ENCODE data around the gene ADRB2.

ADRB2 gene

GRCh38 chr5:148805326-148806290, 20.8 kb upstream of the ADRB2 start:
- DNase-seq (ENCODE audit: low spot score): no peak

GRCh38 chr5:148806520-148806931, 19.9 kb upstream of the ADRB2 start:
- no peak for DNase-seq (ENCODE audit: low spot score)

- DNase-seq (ENCODE audit: low spot score): no peak
Observed at GRCh38 chr5:148807851-148808250, 18.6 kb upstream of the ADRB2 start.

GRCh38 chr5:148808864-148809642, 17.4 kb upstream of the ADRB2 start:
- no peak for DNase-seq (ENCODE audit: low spot score)

GRCh38 chr5:148809781-148810524, 16.5 kb upstream of the ADRB2 start:
- DNase-seq (ENCODE audit: low spot score): no peak

GRCh38 chr5:148810823-148811222, 15.6 kb upstream of the ADRB2 start:
- DNase-seq (ENCODE audit: low spot score): no peak

GRCh38 chr5:148811756-148812155, 14.7 kb upstream of the ADRB2 start:
- no peak for DNase-seq (ENCODE audit: low spot score)

- DNase-seq (ENCODE audit: low spot score): no peak
Observed at GRCh38 chr5:148815086-148815485, 11.3 kb upstream of the ADRB2 start.

- no peak for DNase-seq (ENCODE audit: low spot score)
Observed at GRCh38 chr5:148815578-148815977, 10.8 kb upstream of the ADRB2 start.

- DNase-seq (ENCODE audit: low spot score): no peak
Observed at GRCh38 chr5:148816357-148816756, 10.1 kb upstream of the ADRB2 start.

- DNase-seq (ENCODE audit: low spot score): no peak
Observed at GRCh38 chr5:148816782-148817181, 9.6 kb upstream of the ADRB2 start.

- no peak for DNase-seq (ENCODE audit: low spot score)
Observed at GRCh38 chr5:148817606-148818005, 8.8 kb upstream of the ADRB2 start.

- no peak for DNase-seq (ENCODE audit: low spot score)
Observed at GRCh38 chr5:148820461-148821395, 5.7 kb upstream of the ADRB2 start.

GRCh38 chr5:148823871-148824270, 2.5 kb upstream of the ADRB2 start:
- no peak for DNase-seq (ENCODE audit: low spot score)

- no peak for DNase-seq (ENCODE audit: low spot score)
Observed at GRCh38 chr5:148825716-148826052, 727 bp upstream of the ADRB2 start.

GRCh38 chr5:148826739-148827070, 294 bp downstream of the ADRB2 start:
- no peak for DNase-seq (ENCODE audit: low spot score)

- DNase-seq (ENCODE audit: low spot score): no peak
Observed at GRCh38 chr5:148827723-148828122, 1.3 kb downstream of the ADRB2 start.

- no peak for DNase-seq (ENCODE audit: low spot score)
Observed at GRCh38 chr5:148828511-148829247, 2.3 kb downstream of the ADRB2 start.

GRCh38 chr5:148829248-148829594, 2.8 kb downstream of the ADRB2 start:
- DNase-seq (ENCODE audit: low spot score): no peak

GRCh38 chr5:148829734-148830133, 3.3 kb downstream of the ADRB2 start:
- no peak for DNase-seq (ENCODE audit: low spot score)

- no peak for DNase-seq (ENCODE audit: low spot score)
Observed at GRCh38 chr5:148830211-148830610, 3.8 kb downstream of the ADRB2 start.

All from putamen (tissue), 1 donor.